ENCODE measurements around the gene MFSD8. TPM values are rescaled to one million over a fixed set of nuclear protein-coding genes. Genes with fewer than 3 reads are reported as not detected.
"Not testable (repeated sequence)": the region's sequence is repeated elsewhere in the genome, so short reads cannot be mapped to it uniquely, and the experiment has no call there.

MFSD8 gene
- total RNA-seq, 1 experiment from 2014 or later, result 12.5 TPM

DNA sequence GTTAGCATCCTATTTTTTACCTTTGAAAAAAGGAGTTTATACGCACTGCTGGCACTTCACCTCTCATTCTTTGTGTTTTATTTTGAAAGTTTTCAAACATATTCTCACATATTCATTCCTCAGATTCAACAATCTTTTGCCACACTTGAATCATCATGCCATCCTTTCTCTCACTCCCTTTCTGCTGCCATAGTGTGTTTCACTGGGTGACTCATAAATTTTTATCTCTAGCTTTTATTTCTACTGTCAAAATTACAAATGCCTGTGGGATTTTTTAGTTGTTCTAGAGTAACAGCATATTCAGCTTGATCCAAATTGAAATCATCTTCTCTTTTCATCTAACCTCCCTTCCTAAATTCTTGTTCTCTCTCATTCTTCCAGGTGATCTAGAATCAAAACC lies 28.0 kb downstream of the MFSD8 start:
- peak; percentile 33 for DNase-seq (ENCODE audit: low read depth)

DNA sequence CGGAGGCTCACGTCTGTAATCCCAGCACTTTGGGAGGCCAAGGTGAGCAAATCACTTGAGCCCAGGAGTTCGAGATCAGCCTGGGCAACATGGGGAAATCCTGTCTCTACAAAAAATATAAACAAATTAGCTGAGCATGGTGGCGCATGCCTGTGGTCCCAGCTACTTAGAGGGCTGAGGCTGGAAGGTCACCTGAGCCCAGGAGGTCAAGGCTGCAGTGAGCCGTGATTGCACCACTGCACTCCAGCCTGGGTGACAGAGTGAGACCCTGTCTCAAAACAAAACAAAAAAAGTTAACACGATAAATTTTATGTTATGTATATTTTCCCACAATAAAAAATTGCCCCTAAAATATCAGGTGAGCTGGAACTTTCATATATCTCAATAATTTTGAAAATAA lies 33.1 kb downstream of the MFSD8 start:
- DNase-seq (ENCODE audit: low read depth), result not testable (repeated sequence)

DNA sequence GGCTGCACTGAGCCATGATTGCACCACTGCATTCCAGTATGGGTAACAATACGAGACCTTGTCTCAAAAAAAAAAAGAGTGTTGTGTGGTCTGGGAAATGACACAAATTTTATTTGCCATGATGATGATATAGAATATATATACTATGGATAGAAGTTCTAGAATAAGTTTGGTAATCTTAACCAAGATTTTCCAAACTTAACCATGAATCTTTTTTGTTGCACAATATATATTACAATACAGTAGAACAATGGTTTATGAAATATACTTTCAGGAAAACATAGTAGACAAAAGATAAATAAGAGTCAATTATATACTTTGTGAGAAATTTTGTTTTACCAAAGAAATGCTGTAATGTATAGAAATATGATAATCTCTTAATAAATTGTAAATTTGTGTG lies 34.8 kb downstream of the MFSD8 start:
- DNase-seq (ENCODE audit: low read depth), result no peak

DNA sequence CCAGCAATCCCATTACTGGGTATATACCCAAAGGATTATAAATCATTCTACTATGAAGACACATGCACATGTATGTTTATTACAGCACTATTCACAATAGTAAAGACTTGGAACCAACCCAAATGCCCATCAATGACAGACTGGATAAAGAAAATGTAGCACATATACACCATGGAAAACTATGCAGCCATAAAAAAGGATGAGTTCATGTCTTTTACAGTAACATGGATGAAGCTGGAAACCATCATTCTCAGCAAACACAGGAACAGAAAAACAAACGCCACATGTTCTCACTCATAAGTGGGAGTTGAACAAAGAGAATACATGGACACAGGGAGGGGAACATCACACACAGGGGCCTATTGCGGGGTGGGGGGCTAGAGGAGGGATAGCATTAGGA lies 39.3 kb downstream of the MFSD8 start:
- DNase-seq (ENCODE audit: low read depth), result not testable (repeated sequence)

DNA sequence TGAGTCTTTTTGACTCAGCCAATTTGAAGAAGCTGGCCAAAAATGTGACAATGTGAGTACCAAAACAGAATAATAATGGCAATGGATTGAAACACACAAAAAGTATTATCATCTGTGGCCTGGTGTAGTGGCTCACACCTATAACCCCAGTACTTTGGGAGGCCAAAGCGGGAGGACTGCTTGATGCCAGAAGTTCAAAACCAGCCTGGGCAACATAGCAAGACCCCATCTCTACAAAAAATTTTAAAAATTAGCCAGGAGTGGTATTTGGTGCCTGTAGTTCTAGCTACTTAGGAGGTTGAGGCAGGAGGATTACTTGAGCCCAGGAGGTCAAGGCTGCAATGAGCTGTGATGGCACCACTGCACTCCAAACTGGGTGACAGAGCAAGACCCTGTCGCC lies 42.7 kb downstream of the MFSD8 start:
- no peak for DNase-seq (ENCODE audit: low read depth)

DNA sequence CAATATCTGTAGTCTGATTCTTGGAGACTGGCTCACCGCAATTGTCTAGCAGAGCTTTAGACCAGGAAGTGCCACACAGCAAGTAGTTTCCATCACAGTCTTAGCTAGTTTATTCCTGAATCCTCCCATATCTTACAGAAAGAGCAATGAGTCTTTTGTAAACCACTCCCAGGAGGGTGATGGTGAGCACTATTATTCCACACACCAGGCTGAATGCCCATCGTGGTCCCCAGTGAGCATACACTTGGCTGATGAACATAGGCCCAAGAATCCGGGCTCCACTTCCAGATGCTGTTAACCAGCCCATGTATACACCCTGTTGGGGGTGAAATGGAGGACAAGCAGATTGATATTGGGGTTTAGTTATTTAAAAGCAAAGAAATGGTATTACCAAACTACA lies 44.5 kb downstream of the MFSD8 start:
- DNase-seq (ENCODE audit: low read depth), result no peak

DNA sequence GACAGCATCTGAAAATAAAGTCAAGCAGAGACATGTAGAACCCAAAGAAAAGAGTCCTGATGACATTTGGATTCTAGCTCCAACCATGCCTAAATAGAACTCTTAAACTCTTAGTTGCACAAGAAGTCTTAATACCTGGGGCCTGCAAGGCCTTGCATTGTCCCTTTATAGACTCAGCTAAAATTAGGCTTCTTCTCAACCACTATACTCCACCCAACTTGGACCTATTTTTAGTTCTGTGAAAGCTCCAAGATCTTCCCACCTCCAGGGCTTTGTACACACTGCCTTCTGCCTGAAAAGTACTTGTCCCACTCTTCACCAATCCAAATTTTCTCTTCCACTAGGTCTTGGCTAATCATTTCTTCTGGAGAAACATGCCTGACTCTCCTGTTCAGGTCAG lies 47.8 kb downstream of the MFSD8 start:
- DNase-seq (ENCODE audit: low read depth), result no peak

DNA sequence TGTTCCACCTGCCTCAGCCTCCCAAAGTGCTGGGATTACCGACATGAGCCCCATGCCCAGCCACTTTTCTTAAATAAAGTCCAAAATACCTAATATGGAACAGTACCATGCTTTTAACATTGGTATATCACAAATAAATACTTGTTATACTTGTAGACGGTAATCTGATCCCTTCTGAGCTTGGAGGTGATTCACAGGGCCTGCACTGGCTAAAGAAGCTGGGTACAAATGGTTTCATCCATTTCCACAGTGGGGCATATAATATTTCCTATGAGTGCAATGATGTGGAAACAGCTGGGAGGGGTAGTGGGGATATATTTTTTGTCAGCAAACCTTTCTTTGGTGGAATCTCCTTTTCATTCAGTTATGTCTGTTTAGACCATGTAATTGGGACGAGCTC lies 48.5 kb downstream of the MFSD8 start:
- no peak for DNase-seq (ENCODE audit: low read depth)

DNA sequence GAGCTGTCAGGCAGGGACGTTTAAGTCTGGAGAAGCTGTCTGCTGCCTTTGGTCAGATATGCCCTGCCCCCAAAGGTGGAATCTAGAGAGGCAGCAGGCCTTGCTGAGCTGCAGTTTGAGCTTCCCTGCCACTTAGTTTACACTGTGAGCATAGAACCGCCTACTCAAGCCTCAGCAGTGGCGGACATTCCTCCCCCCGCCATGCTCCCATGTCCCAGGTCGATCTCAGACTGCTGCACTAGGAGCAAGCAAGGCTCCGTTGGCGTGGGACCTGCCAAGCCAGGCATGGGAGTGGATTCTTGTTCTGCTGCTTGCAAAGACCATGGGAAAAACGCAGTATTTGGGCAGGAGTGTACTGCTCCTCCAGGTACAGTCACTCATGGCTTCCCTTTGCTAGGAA lies 59.9 kb downstream of the MFSD8 start:
- no peak for DNase-seq (ENCODE audit: low read depth)

DNA sequence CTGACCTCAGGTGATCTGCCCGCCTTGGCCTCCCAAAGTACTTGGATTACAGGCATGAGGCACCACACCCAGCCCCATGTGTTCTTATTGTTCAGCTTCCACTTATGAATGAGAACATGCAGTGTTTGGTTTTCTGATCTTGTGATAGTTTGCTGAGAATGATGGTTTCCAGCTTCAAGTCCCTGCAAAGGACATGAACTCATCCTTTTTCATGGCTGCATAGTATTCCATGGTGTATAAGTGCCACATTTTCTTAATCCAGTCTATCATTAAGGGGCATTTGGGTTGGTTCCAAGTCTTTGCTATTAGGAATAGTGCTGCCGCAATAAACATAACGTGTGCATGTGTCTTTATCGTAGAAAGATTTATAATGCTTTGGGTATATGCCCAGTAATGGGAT lies 65.3 kb downstream of the MFSD8 start:
- DNase-seq (ENCODE audit: low read depth), result not testable (repeated sequence)

DNA sequence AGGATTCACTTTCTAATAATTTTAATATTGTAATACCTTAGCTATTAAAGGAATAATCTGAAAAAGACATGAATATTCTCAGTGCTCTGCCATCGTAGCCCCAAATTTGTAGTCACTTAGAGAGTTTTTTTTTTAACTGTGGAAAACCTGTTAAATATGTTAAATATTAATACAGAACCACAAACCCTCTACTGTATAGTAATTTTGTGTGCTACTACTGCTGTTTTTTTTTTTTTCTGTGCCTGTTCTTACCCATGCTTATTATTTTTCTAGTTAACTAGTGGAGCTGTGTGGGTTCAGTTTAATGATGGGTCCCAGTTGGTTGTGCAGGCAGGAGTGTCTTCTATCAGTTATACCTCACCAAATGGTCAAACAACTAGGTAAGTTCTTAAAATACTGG lies 68.4 kb downstream of the MFSD8 start:
- DNase-seq (ENCODE audit: low read depth), result no peak

DNA sequence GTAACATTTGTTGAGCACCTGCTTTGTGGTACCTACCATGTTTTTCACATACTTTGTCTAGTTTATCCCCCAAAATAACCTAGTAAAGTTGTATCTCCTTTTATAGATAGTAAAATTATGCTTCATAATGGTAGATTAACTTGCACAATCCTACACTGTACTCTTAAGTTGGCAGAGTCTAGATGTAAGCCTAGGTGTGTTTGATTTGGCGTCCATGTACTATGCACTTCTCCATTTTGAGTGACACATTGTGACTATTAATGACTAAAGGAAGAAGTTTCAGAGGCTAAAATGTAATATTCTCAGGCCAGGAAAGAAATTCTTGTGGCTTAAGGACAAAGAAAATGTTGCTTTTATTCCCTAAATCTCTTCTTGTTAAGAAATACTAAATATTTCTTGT lies 68.9 kb downstream of the MFSD8 start:
- DNase-seq (ENCODE audit: low read depth), result no peak

DNA sequence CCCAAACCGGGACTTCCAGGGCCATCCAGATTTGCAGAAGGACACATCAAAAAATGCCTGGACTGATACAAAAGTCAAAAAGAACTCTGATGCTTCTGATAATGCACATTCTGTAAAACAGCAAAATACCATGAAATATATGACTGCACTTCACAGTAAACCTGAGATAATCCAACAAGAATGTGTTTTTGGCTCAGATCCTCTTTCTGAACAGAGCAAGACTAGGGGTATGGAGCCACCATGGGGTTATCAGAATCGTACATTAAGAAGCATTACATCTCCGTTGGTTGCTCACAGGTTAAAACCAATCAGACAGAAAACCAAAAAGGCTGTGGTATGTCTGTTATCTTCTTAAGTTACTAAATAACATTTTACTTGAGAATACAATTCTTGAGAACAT lies 75.1 kb downstream of the MFSD8 start:
- DNase-seq (ENCODE audit: low read depth), result no peak

DNA sequence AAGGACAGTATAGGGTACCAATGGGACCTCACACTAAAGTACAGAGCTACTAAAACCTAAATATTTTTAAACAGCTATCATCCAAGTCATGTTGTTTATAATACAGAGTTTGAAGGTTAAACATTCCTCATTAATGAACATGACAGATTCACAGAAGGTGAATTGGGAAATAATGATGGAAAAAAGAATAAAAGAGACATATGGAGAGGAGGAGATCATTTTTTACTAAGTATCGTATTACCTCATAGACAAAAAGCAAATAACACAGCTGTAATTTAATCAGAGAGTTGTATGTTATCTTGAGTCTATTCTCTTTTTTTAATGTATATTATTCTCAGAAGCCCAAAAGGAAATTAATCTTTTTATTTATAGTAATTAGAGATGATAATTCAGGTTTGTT lies 76.4 kb downstream of the MFSD8 start:
- no peak for DNase-seq (ENCODE audit: low read depth)

DNA sequence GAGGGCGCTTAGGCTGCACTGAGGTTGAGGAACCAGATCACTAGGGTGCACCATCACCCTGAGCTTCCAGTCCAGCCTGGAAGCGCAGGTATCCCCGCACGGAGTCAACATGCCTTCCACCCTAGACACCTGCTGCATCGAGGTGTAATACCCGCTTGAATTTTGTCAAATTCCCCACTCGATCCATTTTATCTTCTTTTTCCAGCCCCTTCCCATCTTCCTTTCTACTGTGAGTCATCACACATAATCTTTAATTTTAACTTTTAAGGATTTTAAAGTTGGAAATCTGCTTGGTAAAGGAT lies 83.5 kb downstream of the MFSD8 start:
- no peak for DNase-seq (ENCODE audit: low read depth)

DNA sequence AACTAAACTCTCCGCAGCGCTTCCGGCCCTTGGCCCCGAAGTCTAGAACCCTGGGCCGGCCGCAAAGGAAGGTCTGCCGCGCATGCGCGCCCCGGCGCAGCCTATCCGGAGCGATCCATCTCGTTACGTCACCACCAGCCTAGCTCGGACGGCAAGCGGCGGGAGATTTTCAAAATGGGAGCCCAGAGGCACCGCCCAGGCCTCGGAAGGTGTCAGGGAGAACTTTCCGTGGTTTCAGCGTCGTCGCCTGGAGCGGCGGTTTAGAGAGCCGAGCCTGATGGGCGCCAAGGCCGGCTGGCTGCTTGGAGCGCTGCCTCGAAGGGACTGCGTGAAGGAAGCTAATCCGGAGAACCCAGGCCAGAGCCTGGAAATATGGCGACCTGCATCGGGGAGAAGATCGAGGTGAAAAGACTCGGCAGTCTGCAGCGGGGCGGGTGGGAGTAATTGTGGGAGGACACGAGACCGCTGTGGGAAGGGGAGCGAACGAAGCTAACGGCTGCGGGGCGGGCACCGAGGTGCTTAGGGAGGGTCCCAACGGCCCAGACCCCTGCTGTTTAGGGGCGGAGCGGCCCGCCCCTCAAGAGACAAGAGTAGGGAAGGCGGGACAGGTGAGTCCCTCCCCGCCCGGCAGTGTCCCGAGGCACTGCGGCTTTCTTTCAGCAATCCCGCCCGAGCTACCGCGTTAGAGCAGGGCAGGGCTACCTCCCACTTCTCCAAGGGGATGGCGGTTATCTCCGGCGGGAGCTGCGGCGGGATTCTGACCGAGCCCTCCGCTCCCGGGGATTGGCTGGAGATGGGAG lies 84.0 kb downstream of the MFSD8 start, which contains the start of gene PLK4:
Gene PLK4 (plus strand): TSS at position 131 of the 800 bp plus-strand sequence. CDS start 242 bp downstream, at position 373.
- peak; percentile 95 for DNase-seq (ENCODE audit: low read depth)

DNA sequence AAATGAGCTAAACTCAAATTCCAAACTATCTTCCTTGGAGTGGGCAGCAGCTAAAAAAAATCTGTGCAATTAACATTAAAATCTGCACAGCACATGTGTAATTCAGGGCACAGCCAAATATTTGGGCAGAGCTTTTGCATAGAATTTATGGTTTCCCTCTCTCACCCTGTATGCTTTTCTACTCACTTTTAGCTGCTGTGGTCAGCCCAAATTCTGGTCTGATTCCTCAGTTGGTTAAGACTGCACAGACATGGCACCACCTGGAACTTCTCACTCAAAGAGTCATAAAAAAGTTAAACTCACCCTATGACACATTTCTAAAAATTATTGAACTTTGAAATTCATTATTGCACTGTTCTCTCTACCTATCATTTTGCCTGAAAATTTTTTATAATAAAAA lies 89.2 kb downstream of the MFSD8 start:
- no peak for DNase-seq (ENCODE audit: low read depth)

DNA sequence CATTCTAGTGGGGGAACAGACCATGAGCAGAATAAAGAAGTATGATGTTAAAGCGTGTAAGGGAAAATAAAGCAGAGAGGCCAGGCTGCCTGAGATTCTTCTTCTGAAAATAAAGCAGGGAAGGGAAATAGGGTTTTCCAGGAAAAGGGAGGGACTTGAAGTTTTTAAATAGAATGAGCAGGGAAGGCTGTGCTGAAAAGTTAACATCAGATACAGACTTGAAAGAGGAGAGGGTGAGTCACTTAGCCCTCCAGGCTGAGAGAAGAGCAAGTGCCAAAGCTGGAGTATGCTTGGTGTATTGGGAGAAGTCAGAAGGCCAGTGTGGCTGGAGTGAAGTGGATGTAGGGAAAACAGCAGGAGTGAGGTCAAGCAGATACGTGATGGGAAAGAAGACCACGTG lies 94.3 kb downstream of the MFSD8 start:
- peak; percentile 76 for DNase-seq (ENCODE audit: low read depth)

DNA sequence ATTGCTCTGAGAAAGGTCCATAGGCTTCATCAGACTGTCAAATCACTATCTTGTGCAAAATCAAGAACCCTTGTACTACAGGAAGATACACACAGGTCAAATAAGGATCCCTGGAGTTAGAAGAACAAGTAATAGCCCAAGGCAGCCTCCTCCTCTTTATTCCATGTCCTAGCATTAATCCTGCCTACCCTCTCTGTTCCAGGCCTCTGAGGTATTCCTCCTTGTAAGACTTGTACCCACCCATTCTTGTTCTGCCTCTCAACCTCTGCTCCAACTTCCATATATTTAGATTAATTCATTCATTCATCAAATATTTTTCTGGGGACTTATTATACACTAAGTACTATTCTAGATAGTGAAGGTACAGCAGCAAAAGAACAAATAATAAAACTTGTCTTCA lies 94.7 kb downstream of the MFSD8 start:
- DNase-seq (ENCODE audit: low read depth), result no peak

DNA sequence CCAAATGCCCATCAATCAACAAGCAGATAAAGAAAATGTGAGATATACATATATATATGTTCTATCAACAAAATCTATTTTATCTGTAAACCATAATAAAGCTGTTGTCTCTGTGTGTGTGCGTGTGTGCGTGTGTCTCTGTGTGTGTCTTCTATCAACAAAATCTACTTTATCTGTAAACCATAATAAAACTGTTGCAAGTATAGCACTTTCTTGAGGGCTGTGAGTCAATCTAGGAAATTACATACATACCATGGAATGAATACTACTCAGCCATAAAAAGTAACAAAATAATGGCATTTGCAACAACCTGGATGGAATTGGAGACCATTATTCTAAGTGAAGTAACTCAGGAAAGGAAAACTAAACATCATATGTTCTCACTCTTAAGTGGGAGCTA lies 96.8 kb downstream of the MFSD8 start:
- DNase-seq (ENCODE audit: low read depth), result no peak
